ACC112 (cell line): ENCODE results near the gene RAPGEF6.

ENCODE experiments used
- H2AFZ ChIP-seq: fragments of 200-600 bp; sonication (generic); one replicate; pipeline ENCODE4 v1.6.0; 2017; ENCODE audit warnings: antibody characterized with exemption, low read length; ENCODE audit not compliant: unreplicated experiment
- H3K27ac ChIP-seq: fragments of 200-600 bp; sonication (generic); 2 replicates; pipeline ENCODE4 v1.5.1; 2014; ENCODE audit warnings: low read depth, mild to moderate bottlenecking, antibody characterized with exemption, low read length, moderate library complexity
- H3K27me3 ChIP-seq: fragments of 200-600 bp; sonication (generic); 2 replicates; pipeline ENCODE4 v1.6.1; 2014; ENCODE audit warnings: mild to moderate bottlenecking, antibody characterized with exemption, low read length, moderate library complexity, mixed read lengths; ENCODE audit not compliant: insufficient read depth
- H3K36me3 ChIP-seq: fragments of 200-600 bp; sonication (generic); 2 replicates; pipeline ENCODE4 v1.6.1; 2016; ENCODE audit warnings: mild to moderate bottlenecking, antibody characterized with exemption, low read length, moderate library complexity, mixed read lengths; ENCODE audit not compliant: insufficient read depth
- H3K4me1 ChIP-seq: fragments of 200-600 bp; sonication (generic); one replicate; pipeline ENCODE4 v1.6.1; 2016; ENCODE audit warnings: low read length, mixed read lengths; ENCODE audit not compliant: insufficient read depth, unreplicated experiment, control insufficient read depth
- H3K4me3 ChIP-seq: fragments of 200-600 bp; sonication (generic); 2 replicates; pipeline ENCODE4 v1.5.1; 2014; ENCODE audit warnings: mild to moderate bottlenecking, low read depth, low read length
- H3K79me2 ChIP-seq: fragments of 200-600 bp; sonication (generic); one replicate; pipeline ENCODE4 v1.6.0; 2016; ENCODE audit warnings: low read length; ENCODE audit not compliant: control insufficient read depth, unreplicated experiment, insufficient read depth

The RAPGEF6 gene

GRCh38 chr5:131379723-131380122 is 255.3 kb downstream of the RAPGEF6 start:
- peaks cover 30% of the 10 kb centered on the region for H3K4me1 ChIP-seq
- H3K36me3 ChIP-seq, result no peaks in the 10 kb centered on the region
- H3K27me3 ChIP-seq, result no peaks in the 10 kb centered on the region
- H2AFZ ChIP-seq, result no peak overlapping the region
- no peak overlapping the region for H3K4me3 ChIP-seq
- peaks cover 15% of the 10 kb centered on the region for H3K79me2 ChIP-seq
- H3K27ac ChIP-seq, result peak overlapping the region; percentile 75

- no peaks in the 10 kb centered on the region for H3K36me3 ChIP-seq
- H3K27ac ChIP-seq, result peak overlapping the region; percentile 75
- no peak overlapping the region for H2AFZ ChIP-seq
- no peaks in the 10 kb centered on the region for H3K27me3 ChIP-seq
- no peak overlapping the region for H3K4me3 ChIP-seq
- peaks cover 15% of the 10 kb centered on the region for H3K79me2 ChIP-seq
- H3K4me1 ChIP-seq, result peaks cover 30% of the 10 kb centered on the region
Observed at GRCh38 chr5:131378721-131379541, 256.1 kb downstream of the RAPGEF6 start.

GRCh38 chr5:131377785-131378325 is 257.2 kb downstream of the RAPGEF6 start:
- Histone ChIP-seq H3K79me2 (peaks cover 15% of the 10 kb centered on the region), H3K27me3 (no peaks in the 10 kb centered on the region), H3K4me1 (peaks cover 30% of the 10 kb centered on the region), H3K27ac (peak overlapping the region; percentile 75; the same call in 1 of the 2 replicates), H3K36me3 (no peaks in the 10 kb centered on the region), H3K4me3 (no peak overlapping the region), H2AFZ (no peak overlapping the region)

GRCh38 chr5:131377346-131377745 is 257.7 kb downstream of the RAPGEF6 start:
- H3K4me3 ChIP-seq, result no peak overlapping the region
- H3K27me3 ChIP-seq, result no peaks in the 10 kb centered on the region
- no peaks in the 10 kb centered on the region for H3K36me3 ChIP-seq
- H3K4me1 ChIP-seq, result peaks cover 30% of the 10 kb centered on the region
- H2AFZ ChIP-seq, result no peak overlapping the region
- H3K27ac ChIP-seq, result peak overlapping the region; percentile 75; the same call in 1 of the 2 replicates
- H3K79me2 ChIP-seq, result peaks cover 13% of the 10 kb centered on the region

- no peak overlapping the region for H3K27ac ChIP-seq
- H3K4me1 ChIP-seq, result peaks cover 26% of the 10 kb centered on the region
- no peaks in the 10 kb centered on the region for H3K36me3 ChIP-seq
- no peaks in the 10 kb centered on the region for H3K27me3 ChIP-seq
- no peak overlapping the region for H3K4me3 ChIP-seq
- H2AFZ ChIP-seq, result no peak overlapping the region
- peaks cover 8% of the 10 kb centered on the region for H3K79me2 ChIP-seq
Observed at GRCh38 chr5:131375351-131375750, 259.7 kb downstream of the RAPGEF6 start.
